T-helper 9 cell (primary cell): ENCODE measurements around the gene NEUROD4.

ENCODE experiments used
- DNase-seq: peaks from one replicate; pipeline ENCODE4 v3.0.0-alpha.2; 2020

NEUROD4 gene

GRCh38 chr12:54998958-54999510, 20.7 kb upstream of the NEUROD4 start:
- no peak for DNase-seq

GRCh38 chr12:55001198-55001868, 18.4 kb upstream of the NEUROD4 start:
- no peak for DNase-seq

GRCh38 chr12:55002355-55002754, 17.4 kb upstream of the NEUROD4 start:
- DNase-seq, result no peak

GRCh38 chr12:55008944-55009585, 10.7 kb upstream of the NEUROD4 start:
- DNase-seq, result no peak

- no peak for DNase-seq
Measured at GRCh38 chr12:55017416-55017925, 2.3 kb upstream of the NEUROD4 start.

- no peak for DNase-seq
Measured at GRCh38 chr12:55024575-55024974, 4.8 kb downstream of the NEUROD4 start.

GRCh38 chr12:55025508-55025907, 5.7 kb downstream of the NEUROD4 start:
- DNase-seq, result no peak

- DNase-seq, result no peak
Measured at GRCh38 chr12:55034218-55034617, 14.4 kb downstream of the NEUROD4 start.

- no peak for DNase-seq
Measured at GRCh38 chr12:55036326-55037115, 16.7 kb downstream of the NEUROD4 start.

GRCh38 chr12:55037351-55037987, 17.7 kb downstream of the NEUROD4 start:
- DNase-seq, result no peak

- no peak for DNase-seq
Measured at GRCh38 chr12:55039395-55040354, 19.9 kb downstream of the NEUROD4 start.

- DNase-seq, result no peak
Measured at GRCh38 chr12:55041345-55042055, 21.7 kb downstream of the NEUROD4 start.

- DNase-seq, result no peak
Measured at GRCh38 chr12:55043542-55043941, 23.8 kb downstream of the NEUROD4 start.

- DNase-seq, result no peak
Measured at GRCh38 chr12:55044135-55044534, 24.4 kb downstream of the NEUROD4 start.

- DNase-seq, result no peak
Measured at GRCh38 chr12:55049676-55050075, 29.9 kb downstream of the NEUROD4 start.

- DNase-seq, result no peak
Measured at GRCh38 chr12:55051197-55051947, 31.6 kb downstream of the NEUROD4 start.

- DNase-seq, result no peak
Measured at GRCh38 chr12:55057481-55057880, 37.7 kb downstream of the NEUROD4 start.

- no peak for DNase-seq
Measured at GRCh38 chr12:55058082-55058481, 38.3 kb downstream of the NEUROD4 start.

GRCh38 chr12:55058776-55059175, 39.0 kb downstream of the NEUROD4 start:
- no peak for DNase-seq

- DNase-seq, result no peak
Measured at GRCh38 chr12:55060470-55060869, 40.7 kb downstream of the NEUROD4 start.
